HAP-1 (cell line): ENCODE data around the gene TMEM95.
"Not testable (repeated sequence)": the region's sequence is repeated elsewhere in the genome, so short reads cannot be mapped to it uniquely, and the experiment has no call there.

Experiments
- DNase-seq, 2 experiments: peaks; one replicate each; pipeline ENCODE4 v3.0.0-alpha.2; 2016 to 2020; ENCODE audit warnings: low spot score in 2 of 2
- H3K27me3 ChIP-seq: fragments of 250-450 bp; sonication (Bioruptor Pico); 2 replicates; pipeline ENCODE4 v1.5.1; 2020; ENCODE audit warnings: low read depth, mild to moderate bottlenecking, moderate library complexity
- H3K36me3 ChIP-seq: fragments of 250-450 bp; sonication (Bioruptor Pico); replicated peaks from 2 replicates; pipeline ENCODE4 v1.5.1; 2020; ENCODE audit warnings: mild to moderate bottlenecking
- H3K4me1 ChIP-seq: fragments of 250-450 bp; sonication (Bioruptor Pico); 2 replicates; pipeline ENCODE4 v1.5.1; 2020; ENCODE audit warnings: mild to moderate bottlenecking
- H3K4me3 ChIP-seq: fragments of 250-450 bp; sonication (Bioruptor Pico); 2 replicates; pipeline ENCODE4 v1.5.1; 2020; ENCODE audit warnings: mild to moderate bottlenecking, moderate library complexity
- H3K9me3 ChIP-seq: fragments of 250-450 bp; sonication (Bioruptor Pico); 2 replicates; pipeline ENCODE4 v1.5.1; 2020; ENCODE audit warnings: mild to moderate bottlenecking, moderate library complexity
- in situ Hi-C: fragments of 300-500 bp; cut with MboI; formaldehyde crosslinking; loops from 3 replicates; pipeline ENCODE4 v1.14.3; 2020; ENCODE audit warnings: low sequenced_read_pairs, inconsistent platforms, mixed read lengths

The TMEM95 gene

DNA sequence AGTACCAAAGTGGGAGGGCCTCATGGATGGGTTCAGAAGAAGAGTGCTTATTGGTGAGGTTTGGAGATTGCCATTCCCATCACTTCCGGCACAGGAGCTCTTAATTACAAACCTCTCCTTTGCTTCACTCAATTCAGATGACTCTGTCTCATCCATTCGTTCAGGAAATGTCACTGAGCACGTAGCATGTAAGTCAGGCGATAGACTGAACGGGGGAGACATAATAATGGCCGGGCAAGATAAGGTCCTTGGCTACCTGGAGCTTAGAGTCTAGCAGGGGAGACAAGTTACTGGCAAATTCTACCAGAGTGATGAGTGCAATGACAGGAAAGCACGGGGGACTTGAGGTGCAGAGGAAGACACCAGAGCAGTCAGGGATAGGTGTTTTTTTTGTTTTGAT is 11.0 kb downstream of the TMEM95 start:
- DNase-seq, in situ Hi-C loops, H3K36me3 ChIP-seq, H3K27me3 ChIP-seq, H3K9me3 ChIP-seq, H3K4me1 ChIP-seq, H3K4me3 ChIP-seq: not testable (repeated sequence)

DNA sequence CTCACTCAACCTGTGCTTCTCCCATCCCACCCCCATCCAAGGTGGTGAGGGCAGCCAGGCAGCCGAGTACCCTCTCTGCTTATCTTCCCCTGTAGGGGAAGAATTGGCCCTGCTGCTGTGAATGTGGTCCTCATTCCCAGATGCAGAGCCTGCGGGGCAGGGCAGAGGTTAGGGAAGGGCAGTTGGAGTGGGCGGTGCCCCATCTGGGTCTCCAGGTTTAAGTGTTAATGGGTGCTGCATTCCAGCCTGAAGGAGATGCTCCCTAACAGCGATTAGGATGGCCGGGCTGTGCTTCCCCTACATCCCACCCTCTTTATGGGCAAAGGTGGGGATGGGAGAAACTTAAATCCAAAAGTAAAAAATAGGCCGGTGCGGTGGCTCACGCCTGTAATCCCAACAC is 12.1 kb downstream of the TMEM95 start:
- no peak for DNase-seq
- no peak overlapping the region for H3K4me3 ChIP-seq
- H3K4me1 ChIP-seq: no peaks in the 10 kb centered on the region
- no peaks in the 10 kb centered on the region for H3K36me3 ChIP-seq
- no peaks in the 10 kb centered on the region for H3K9me3 ChIP-seq
- no peaks in the 10 kb centered on the region for H3K27me3 ChIP-seq
- in situ Hi-C loops: no loop called here

GRCh38 chr17:7367918-7368598 is 13.1 kb downstream of the TMEM95 start:
- no peaks in the 10 kb centered on the region for H3K9me3 ChIP-seq
- DNase-seq: no peak
- no peaks in the 10 kb centered on the region for H3K27me3 ChIP-seq
- H3K4me3 ChIP-seq: no peak overlapping the region
- H3K36me3 ChIP-seq: no peaks in the 10 kb centered on the region
- H3K4me1 ChIP-seq: no peaks in the 10 kb centered on the region
- in situ Hi-C loops: no loop called here

DNA sequence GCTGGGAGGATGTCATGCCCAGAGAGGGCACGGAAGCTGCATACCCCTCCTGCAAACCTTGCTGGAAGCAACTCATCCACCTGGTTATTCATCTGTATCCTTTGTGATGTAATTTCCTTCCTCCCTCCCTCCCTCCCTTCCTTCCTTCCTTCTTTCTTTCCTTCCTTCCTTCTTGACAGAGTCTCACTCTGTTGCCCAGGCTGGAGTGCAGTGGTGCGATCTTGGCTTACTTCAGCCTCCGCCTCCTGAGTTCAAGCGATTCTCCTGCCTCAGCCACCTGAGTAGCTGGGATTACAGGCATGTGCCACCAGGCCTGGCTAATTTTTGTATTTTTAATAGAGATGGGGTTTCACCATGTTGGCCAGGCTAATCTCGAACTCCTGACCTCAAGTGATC is 13.6 kb downstream of the TMEM95 start:
- in situ Hi-C loops: not testable (repeated sequence)

DNA sequence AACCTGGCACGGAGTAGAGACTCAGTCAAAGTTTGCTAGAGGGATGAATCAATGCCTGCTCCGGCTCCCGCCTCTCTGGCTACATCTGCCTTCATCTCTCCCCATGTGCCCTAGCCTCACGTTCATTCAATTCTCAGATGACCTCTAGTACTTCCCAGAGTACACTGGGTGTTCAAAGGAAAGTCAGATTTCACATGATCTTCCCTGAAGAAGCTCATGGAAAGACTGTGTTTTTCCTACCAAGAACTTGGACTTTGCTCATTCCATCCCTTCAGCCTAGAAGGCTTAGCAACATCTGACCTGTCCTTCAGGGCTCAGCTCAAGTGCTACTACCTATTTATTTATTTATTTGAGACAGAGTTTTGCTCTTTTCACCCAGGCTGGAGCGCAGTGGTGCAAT is 14.9 kb downstream of the TMEM95 start:
- no peaks in the 10 kb centered on the region for H3K9me3 ChIP-seq
- H3K4me3 ChIP-seq: no peak overlapping the region
- no peaks in the 10 kb centered on the region for H3K27me3 ChIP-seq
- in situ Hi-C loops: no loop called here
- DNase-seq: no peak
- no peaks in the 10 kb centered on the region for H3K36me3 ChIP-seq
- H3K4me1 ChIP-seq: no peaks in the 10 kb centered on the region

More for the DNA sequence above, 13.6 kb downstream of the TMEM95 start:
- H3K27me3 ChIP-seq, H3K4me1 ChIP-seq, H3K4me3 ChIP-seq, H3K9me3 ChIP-seq, H3K36me3 ChIP-seq, DNase-seq: not testable (repeated sequence)

GRCh38 chr17:7370853-7371252 is 15.9 kb downstream of the TMEM95 start:
- in situ Hi-C loops: no loop called here
- DNase-seq: no peak
- no peaks in the 10 kb centered on the region for H3K27me3 ChIP-seq
- H3K9me3 ChIP-seq: no peaks in the 10 kb centered on the region
- no peak overlapping the region for H3K4me3 ChIP-seq
- no peaks in the 10 kb centered on the region for H3K4me1 ChIP-seq
- no peaks in the 10 kb centered on the region for H3K36me3 ChIP-seq

GRCh38 chr17:7374353-7374752 is 19.4 kb downstream of the TMEM95 start:
- no peaks in the 10 kb centered on the region for H3K27me3 ChIP-seq
- no peaks in the 10 kb centered on the region for H3K36me3 ChIP-seq
- H3K9me3 ChIP-seq: peaks cover 3% of the 10 kb centered on the region; the same call in 1 of the 2 replicates
- in situ Hi-C loops: no loop called here
- no peaks in the 10 kb centered on the region for H3K4me1 ChIP-seq
- DNase-seq: no peak
- H3K4me3 ChIP-seq: no peak overlapping the region

DNA sequence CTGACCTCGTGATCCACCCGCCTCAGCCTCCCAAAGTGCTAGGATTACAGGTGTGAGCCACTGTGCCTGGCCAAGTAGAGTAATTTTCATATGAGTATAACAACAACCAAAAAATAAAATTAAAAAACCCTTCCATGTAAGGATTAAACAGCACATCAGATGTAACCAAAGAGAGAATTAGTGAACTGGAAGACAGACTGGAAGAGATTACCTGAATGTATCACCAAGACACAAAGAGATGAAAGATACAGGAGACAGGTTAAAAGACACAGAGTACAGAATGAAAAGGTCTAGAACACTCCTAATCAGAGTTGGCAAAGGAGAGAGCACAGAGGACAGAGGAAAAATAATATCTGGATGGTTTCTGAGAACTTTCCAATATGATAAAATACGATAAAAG is 24.2 kb downstream of the TMEM95 start:
- Histone ChIP-seq H3K4me3 (no peak overlapping the region), H3K27me3 (no peaks in the 10 kb centered on the region), H3K4me1 (no peaks in the 10 kb centered on the region), H3K36me3 (no peaks in the 10 kb centered on the region), H3K9me3 (peaks cover 3% of the 10 kb centered on the region; the same call in 1 of the 2 replicates)
- no peak for DNase-seq
- in situ Hi-C loops: no loop called here

- Histone ChIP-seq H3K4me1 (no peaks in the 10 kb centered on the region), H3K36me3 (no peaks in the 10 kb centered on the region), H3K9me3 (peaks cover 3% of the 10 kb centered on the region; the same call in 1 of the 2 replicates), H3K4me3 (no peak overlapping the region), H3K27me3 (no peaks in the 10 kb centered on the region)
- in situ Hi-C loops: no loop called here
- DNase-seq: no peak
Measured at GRCh38 chr17:7380321-7380720, 25.4 kb downstream of the TMEM95 start.

DNA sequence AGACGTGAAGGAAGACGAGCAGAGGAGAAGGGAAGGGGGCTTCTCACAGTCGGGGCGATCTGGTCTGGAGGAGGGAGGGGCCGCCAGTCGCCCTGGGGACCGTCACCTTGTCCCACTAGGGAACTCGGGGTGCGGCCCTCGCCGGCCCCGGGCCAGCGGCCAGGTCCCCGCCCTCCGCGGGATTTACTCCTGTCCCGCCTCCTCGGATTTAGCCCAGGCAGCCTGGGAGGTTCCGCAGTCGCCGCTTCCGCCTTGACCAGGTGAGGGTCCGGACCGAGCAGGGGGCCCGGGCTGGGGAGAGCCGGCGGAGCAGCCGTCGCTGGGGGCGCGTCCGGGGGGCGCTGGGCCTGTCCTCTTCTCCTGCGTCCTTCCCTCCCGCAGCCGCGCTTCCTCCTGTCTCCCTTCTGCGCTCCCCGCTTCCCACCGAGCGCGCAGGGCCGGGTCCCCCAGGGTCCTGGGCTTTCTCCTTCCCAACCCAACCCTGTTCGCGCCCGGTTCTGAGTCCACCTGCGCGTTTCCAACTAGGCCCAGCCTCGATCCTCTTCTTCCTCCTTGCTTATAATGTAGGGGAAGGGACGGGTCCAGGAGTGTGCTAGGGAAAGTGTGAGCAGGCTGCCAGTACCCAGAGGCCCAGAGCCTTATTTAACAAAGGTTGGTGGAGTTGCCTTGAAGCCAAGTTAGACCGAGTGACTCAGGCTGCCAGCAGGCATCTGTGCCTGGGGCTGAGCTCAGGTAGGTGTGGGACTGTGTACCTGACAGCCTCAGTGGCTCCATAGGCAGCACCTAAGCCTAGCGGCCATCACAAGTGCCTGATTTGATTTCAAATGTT is 26.1 kb downstream of the TMEM95 start, which contains the start of gene TNK1:
Gene TNK1, plus strand, starts transcription at position 235 of the 829 bp plus-strand sequence. CDS start 1,838 bp downstream, outside the sequence.
- DNase-seq: no peak
- in situ Hi-C loops: no loop called here

DNA sequence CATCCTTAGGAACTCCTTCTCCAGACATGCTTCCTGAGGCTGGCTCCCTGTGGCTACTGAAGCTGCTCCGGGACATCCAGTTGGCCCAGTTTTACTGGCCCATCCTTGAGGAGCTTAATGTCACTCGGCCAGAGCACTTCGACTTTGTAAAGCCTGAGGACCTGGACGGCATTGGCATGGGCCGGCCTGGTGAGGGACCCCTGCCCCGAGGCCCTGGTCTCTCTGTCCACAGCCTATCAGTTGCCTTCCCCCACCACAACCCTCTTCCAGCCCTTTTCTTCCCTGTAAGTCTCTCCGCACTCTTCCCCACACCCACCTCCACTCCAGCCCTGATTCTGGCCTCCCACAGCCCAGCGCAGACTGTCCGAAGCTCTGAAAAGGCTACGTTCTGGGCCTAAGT is 27.9 kb downstream of the TMEM95 start:
- H3K9me3 ChIP-seq: peaks cover 3% of the 10 kb centered on the region; the same call in 1 of the 2 replicates
- H3K4me3 ChIP-seq: no peak overlapping the region
- DNase-seq: no peak
- H3K4me1 ChIP-seq: no peaks in the 10 kb centered on the region
- no peaks in the 10 kb centered on the region for H3K27me3 ChIP-seq
- in situ Hi-C loops: no loop called here
- no peaks in the 10 kb centered on the region for H3K36me3 ChIP-seq

More for the DNA sequence above, 26.1 kb downstream of the TMEM95 start, which contains the start of gene TNK1:
- Histone ChIP-seq H3K27me3 (no peaks in the 10 kb centered on the region), H3K4me1 (no peaks in the 10 kb centered on the region), H3K4me3 (no peak within 1 kb of the TSS), H3K36me3 (no peaks in the 10 kb centered on the region), H3K9me3 (peaks cover 3% of the 10 kb centered on the region; the same call in 1 of the 2 replicates)

GRCh38 chr17:7383371-7383741 is 28.4 kb downstream of the TMEM95 start:
- in situ Hi-C loops: no loop called here
- peaks cover 3% of the 10 kb centered on the region; the same call in 1 of the 2 replicates for H3K9me3 ChIP-seq
- no peak for DNase-seq
- no peaks in the 10 kb centered on the region for H3K36me3 ChIP-seq
- H3K4me3 ChIP-seq: no peak overlapping the region
- H3K4me1 ChIP-seq: no peaks in the 10 kb centered on the region
- H3K27me3 ChIP-seq: no peaks in the 10 kb centered on the region

DNA sequence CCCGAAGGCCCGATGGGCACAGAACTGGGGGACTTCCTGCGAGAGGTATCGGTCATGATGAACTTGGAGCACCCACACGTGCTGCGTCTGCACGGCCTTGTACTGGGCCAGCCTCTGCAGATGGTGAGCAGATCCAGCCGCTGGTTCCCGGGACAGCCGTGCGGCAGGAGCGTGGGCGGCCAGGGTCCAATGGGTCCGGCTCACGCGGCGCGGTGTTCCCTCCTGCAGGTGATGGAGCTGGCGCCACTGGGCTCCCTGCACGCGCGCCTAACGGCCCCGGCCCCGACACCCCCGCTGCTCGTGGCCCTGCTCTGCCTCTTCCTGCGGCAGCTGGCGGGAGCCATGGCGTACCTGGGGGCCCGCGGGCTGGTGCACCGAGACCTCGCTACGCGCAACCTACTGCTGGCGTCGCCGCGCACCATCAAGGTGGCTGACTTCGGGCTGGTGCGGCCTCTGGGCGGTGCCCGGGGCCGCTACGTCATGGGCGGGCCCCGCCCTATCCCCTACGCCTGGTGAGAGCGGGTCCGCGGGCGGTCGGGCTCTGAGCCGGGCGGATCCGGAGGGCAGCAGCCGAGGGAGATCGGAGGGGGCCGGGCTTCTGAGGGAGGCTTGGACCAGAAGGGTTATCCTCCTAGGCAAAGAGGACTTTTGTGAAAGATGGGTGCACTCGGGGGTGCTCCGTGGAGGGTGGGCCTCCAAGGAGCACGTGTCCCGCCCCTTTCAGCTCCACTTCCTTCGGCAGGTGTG is 29.0 kb downstream of the TMEM95 start:
- Histone ChIP-seq H3K4me3 (no peak overlapping the region), H3K27me3 (no peaks in the 10 kb centered on the region), H3K36me3 (no peaks in the 10 kb centered on the region), H3K9me3 (peaks cover 3% of the 10 kb centered on the region; the same call in 1 of the 2 replicates), H3K4me1 (no peaks in the 10 kb centered on the region)
- DNase-seq: no peak
- in situ Hi-C loops: no loop called here
